ENCODE results near the gene FRS2.

- no peak for TF ChIP-seq EZH2phosphoT487 (IDR thresholded peaks at IDR 0.05; ENCODE audit: low read depth)
- TF ChIP-seq, protein P1, sequence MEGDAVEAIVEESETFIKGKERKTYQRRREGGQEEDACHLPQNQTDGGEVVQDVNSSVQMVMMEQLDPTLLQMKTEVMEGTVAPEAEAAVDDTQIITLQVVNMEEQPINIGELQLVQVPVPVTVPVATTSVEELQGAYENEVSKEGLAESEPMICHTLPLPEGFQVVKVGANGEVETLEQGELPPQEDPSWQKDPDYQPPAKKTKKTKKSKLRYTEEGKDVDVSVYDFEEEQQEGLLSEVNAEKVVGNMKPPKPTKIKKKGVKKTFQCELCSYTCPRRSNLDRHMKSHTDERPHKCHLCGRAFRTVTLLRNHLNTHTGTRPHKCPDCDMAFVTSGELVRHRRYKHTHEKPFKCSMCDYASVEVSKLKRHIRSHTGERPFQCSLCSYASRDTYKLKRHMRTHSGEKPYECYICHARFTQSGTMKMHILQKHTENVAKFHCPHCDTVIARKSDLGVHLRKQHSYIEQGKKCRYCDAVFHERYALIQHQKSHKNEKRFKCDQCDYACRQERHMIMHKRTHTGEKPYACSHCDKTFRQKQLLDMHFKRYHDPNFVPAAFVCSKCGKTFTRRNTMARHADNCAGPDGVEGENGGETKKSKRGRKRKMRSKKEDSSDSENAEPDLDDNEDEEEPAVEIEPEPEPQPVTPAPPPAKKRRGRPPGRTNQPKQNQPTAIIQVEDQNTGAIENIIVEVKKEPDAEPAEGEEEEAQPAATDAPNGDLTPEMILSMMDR (IDR thresholded peaks at IDR 0.05; ENCODE audit: low read depth, low read length): no peak
Observed at GRCh38 chr12:69511016-69511415, 40.8 kb downstream of the FRS2 start.
